GM12872 (cell line): ENCODE measurements around the gene DSCAML1.

ENCODE experiments used
- CTCF ChIP-seq: IDR thresholded peaks from 3 replicates; pipeline ENCODE4 v1.5.1; 2011; ENCODE audit warnings: low read depth, mild to moderate bottlenecking, low read length, moderate library complexity; ENCODE audit not compliant: insufficient read depth

DSCAML1 gene

DNA sequence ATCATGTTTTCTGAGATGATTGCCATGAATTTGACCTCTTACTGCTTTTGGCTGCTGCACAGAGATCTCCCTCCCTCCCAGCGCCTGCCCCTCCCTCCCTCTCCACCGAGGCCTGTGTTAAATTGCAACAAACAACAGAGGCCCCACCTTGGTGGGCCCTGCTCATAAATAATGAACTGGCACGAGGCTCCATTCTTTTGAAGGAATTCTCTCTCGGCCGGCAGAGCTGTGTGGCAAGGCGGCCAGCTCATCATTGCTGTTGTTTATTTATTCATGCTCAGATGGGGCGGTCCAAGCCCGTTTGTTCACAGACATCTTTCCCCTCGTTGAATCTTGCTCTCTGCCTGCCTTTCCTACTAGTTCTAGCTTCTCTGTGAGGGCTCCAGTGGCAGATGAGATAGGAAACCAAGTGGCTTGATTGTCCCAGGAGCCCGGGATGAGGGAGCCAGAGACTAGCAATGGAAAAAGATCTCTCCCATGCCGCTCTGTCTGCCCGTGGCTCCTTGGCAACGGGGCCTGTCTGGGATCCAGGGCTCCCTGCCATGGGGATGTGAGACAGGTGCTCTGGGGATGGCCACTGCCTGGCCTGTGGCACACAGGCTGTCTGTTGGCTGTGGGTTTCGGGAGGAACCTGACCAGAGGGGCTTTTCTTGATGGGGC is 192.6 kb downstream of the DSCAML1 start:
- TF ChIP-seq CTCF, result no peak

GRCh38 chr11:117603932-117604331 is 193.1 kb downstream of the DSCAML1 start:
- no peak for TF ChIP-seq CTCF

DNA sequence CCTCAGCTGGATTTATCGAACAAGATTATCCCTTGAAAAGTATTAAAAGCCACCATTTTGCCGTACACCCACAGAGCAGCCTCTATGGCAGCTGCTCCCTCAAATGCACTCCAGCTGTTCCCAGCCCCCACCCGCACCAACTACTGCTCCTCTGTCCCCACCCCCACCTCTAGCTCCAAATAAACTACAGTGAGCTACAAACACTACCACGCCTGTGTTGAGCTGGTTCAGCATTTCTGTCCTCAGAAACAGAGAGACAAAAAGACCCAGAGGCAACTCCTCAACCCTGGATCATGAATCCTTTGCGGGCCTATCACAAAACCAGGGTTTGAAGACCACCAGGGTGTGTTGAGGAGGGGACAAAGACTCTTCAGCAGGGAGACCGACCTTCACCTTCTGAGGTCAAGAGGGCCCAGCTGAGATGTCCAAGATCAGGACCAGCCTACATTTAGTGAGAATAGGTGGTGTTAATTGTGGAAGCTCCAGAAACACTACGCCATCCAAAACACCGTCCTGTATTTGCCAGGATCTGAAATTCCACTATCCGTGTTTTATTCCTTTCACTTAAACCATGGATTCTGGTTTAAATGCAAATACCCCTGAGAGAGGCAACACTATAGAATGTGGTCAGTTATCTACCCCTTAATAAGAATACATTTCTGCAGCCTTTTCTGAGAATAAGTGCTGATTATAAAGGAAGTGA is 195.9 kb downstream of the DSCAML1 start:
- no peak for TF ChIP-seq CTCF

DNA sequence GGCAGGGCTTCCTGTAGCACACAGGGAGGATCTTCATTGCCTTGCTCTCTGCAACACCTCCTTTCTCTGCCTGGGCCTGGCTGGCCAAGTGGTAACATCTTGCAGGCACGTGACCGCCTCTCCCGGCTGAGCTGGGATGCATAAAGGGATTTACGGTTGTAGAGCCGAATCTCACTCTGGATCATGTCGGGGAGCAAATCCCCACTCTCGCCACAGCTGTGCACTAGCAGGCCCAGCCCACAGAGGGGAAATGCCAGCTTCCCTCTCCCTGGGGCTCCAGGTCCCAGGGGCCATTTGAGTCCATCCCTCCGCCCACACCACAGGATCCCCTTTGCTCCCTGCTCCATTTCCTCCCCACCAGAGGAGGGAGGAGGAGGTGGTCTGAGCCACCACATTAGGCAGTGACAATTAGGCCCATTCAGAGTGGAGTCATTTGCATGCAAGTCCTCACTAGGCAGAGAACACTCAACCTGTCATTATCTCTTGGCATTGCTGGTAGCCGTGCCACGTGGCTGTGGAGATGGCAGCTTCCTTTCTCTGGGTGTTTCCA is 196.7 kb downstream of the DSCAML1 start:
- TF ChIP-seq CTCF, result no peak

- TF ChIP-seq CTCF, result no peak
Measured at GRCh38 chr11:117597071-117597470, 199.9 kb downstream of the DSCAML1 start.

GRCh38 chr11:117595440-117595839 is 201.6 kb downstream of the DSCAML1 start:
- no peak for TF ChIP-seq CTCF

DNA sequence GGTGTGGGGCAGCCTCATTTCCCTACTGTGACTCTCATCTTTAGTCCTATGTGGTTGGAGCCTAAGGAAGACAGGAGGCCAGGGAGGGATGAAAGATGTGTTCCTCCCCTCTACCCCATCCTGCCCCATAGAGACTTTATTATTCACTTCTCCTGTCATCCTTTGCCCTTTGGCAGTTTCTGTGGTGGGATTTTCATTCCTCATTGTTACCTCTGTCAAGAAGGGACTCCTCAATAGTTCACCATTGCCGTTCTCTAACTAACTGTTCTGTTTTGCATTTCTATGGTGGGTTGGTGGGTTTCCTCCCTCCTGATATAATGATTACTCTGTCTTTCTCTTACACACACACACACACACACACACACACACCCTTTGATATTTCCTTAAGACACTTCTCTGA is 202.3 kb downstream of the DSCAML1 start:
- no peak for TF ChIP-seq CTCF
